Urothelium cell line (cell line): ENCODE measurements around the gene CELF2.

Experiments used
- DNase-seq: peaks from one replicate; pipeline ENCODE4 v3.0.0; 2011; ENCODE audit warnings: low spot score, mixed read lengths
- FAIRE-seq: peaks from 2 replicates; lab custom pipeline; 2011; peaks lifted over from hg19 to GRCh38; lab: Jason Lieb, UNC

The CELF2 gene

GRCh38 chr10:11020548-11020942 is 2.9 kb downstream of the CELF2 start:
- no peak for DNase-seq

GRCh38 chr10:11022213-11022612 is 4.5 kb downstream of the CELF2 start:
- DNase-seq = no peak
- no peak for FAIRE-seq

More at GRCh38 chr10:11020548-11020942, 2.9 kb downstream of the CELF2 start:
- no peak for FAIRE-seq

GRCh38 chr10:11023009-11023953 is 5.6 kb downstream of the CELF2 start:
- no peak for FAIRE-seq
- DNase-seq = no peak

- DNase-seq (no peak), FAIRE-seq (no peak)
Observed at GRCh38 chr10:11024596-11024995, 6.9 kb downstream of the CELF2 start.

- no peak for FAIRE-seq
Observed at GRCh38 chr10:11025978-11026377, 8.3 kb downstream of the CELF2 start.

GRCh38 chr10:11026773-11027172 is 9.1 kb downstream of the CELF2 start:
- DNase-seq = no peak
- FAIRE-seq = no peak

More at GRCh38 chr10:11025978-11026377, 8.3 kb downstream of the CELF2 start:
- DNase-seq = no peak

- FAIRE-seq = no peak
Observed at GRCh38 chr10:11034762-11035161, 17.1 kb downstream of the CELF2 start.

GRCh38 chr10:11035301-11035991 is 17.8 kb downstream of the CELF2 start:
- no peak for FAIRE-seq
- DNase-seq = peak; percentile 73

More at GRCh38 chr10:11034762-11035161, 17.1 kb downstream of the CELF2 start:
- DNase-seq = no peak

- FAIRE-seq (no peak), DNase-seq (peak; percentile 30)
Observed at GRCh38 chr10:11036424-11037011, 18.8 kb downstream of the CELF2 start.

- FAIRE-seq (no peak), DNase-seq (no peak)
Observed at GRCh38 chr10:11037991-11038390, 20.3 kb downstream of the CELF2 start.

- no peak for FAIRE-seq
- no peak for DNase-seq
Observed at GRCh38 chr10:11042357-11042756, 24.7 kb downstream of the CELF2 start.

GRCh38 chr10:11043039-11043438 is 25.4 kb downstream of the CELF2 start:
- no peak for FAIRE-seq

GRCh38 chr10:11043446-11044127 is 25.9 kb downstream of the CELF2 start:
- no peak for FAIRE-seq
- no peak for DNase-seq

More at GRCh38 chr10:11043039-11043438, 25.4 kb downstream of the CELF2 start:
- no peak for DNase-seq

- no peak for DNase-seq
- no peak for FAIRE-seq
Observed at GRCh38 chr10:11045487-11045886, 27.8 kb downstream of the CELF2 start.

GRCh38 chr10:11045995-11046775 is 28.5 kb downstream of the CELF2 start:
- FAIRE-seq (no peak), DNase-seq (no peak)

GRCh38 chr10:11046776-11047160 is 29.1 kb downstream of the CELF2 start:
- DNase-seq (no peak), FAIRE-seq (no peak)

GRCh38 chr10:11048707-11049278 is 31.1 kb downstream of the CELF2 start:
- FAIRE-seq (no peak), DNase-seq (no peak)

GRCh38 chr10:11049806-11050205 is 32.1 kb downstream of the CELF2 start:
- FAIRE-seq (no peak), DNase-seq (no peak)
